SKM-1 treated with dmso at 0.1 percent for 144 hours (cell line): ENCODE measurements around the gene LAPTM5.
A peak's percentile ranks its signal among the peaks of the same experiment; 100 is the strongest.

ENCODE experiments used
- DNase-seq: peaks from one replicate; lab custom pipeline; 2025; ENCODE audit not compliant: unreplicated experiment; lab: John Stamatoyannopoulos, UW

LAPTM5 gene

GRCh38 chr1:30718636-30719405 is 38.8 kb downstream of the LAPTM5 start:
- peak; percentile 96 for DNase-seq

DNA sequence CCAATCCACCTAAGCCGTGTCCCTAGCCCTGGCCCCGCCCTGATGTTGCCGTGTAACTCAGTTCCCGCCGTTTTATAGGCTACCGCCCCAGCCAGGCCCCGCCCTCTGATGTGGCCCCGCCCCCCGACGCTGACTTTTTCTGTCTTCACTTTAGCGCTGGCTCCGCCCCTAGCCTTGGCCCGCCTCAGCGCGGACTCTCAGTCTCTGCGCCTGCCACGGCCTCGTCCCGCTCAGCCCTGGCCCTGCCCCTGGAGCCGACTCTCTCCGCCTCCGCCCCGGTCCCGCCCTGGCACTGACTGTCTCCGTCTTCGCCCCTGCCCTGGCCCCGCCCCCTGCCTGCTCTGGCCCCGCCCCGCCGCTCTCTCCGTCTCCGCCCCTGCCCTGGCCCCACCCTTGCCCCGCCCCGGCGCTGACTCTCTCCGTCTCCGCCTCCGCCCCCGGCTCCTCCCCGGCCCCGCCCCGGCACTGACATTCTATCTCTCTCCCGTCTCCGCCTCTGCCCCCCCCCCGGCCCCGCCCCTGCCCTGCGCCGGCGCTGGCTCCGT is 39.4 kb downstream of the LAPTM5 start:
- peak; percentile 96 for DNase-seq

GRCh38 chr1:30716646-30717045 is 40.9 kb downstream of the LAPTM5 start:
- DNase-seq = no peak

GRCh38 chr1:30715886-30716285 is 41.7 kb downstream of the LAPTM5 start:
- DNase-seq = no peak

DNA sequence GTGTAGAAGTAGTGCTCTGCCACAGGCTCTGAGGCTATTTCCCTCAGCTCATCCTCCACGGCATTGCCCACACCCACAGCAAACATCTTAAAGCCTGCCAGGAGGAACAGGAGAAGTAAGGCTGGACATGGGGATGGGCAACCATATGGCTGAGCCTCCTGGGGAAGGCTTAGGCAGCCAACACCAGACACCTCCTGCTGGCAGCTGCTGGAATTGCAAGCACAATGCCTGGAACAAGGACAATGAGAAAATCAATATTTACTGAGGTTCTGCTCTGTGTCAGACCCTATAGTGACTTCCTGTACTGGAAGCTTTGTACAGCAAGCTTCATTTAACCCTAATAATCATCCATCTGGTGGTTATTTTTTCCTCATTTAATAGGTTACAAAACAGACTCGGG is 42.4 kb downstream of the LAPTM5 start:
- no peak for DNase-seq

DNA sequence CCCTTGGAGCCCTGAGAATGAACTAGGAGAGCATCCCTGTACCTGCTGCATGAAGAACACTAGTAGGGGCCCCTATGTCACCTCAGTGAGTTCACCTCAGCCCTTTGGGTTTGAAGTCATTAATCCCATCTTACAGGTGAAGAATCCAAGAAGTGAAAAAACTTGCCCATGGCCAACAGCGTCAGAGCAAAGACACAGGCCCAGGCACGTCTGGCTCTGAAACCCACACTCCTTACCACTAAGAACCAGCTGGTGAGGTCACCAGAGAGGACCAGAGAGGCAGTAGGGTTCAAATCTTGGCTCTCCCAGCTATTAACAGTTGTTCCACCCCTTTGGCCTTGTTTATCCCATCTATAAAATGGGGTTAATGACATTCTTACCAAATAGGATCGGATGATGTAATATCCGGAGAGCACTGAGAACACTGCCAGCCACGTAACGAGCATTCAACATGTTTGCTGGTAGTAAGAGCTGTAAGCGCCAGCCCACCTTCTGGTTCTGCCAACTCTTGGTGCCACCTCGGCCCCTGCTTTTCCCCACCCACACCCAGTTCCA is 43.0 kb downstream of the LAPTM5 start:
- no peak for DNase-seq

GRCh38 chr1:30714025-30714424 is 43.5 kb downstream of the LAPTM5 start:
- DNase-seq = no peak

- no peak for DNase-seq
These were observed 44.3 kb downstream of the LAPTM5 start for GRCh38 chr1:30713311-30713710.

DNA sequence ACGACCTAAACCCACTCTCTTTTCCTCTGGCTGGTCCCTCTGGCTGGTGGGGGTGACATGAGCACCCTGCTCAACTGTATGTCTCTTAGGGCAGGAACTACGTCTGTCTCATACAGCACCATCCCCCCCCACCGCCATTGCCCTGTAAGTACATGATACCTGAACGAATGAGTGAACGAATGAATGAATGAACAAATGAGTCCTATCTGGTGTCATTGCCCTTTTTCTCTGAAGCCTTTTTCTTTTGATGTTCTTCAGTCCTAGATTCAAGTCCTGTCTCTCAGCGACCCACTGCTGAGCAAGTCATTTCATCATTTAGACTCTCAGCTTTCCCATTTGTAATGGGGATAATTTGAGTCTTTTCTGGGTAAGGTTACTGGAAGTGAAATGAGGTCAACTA is 45.0 kb downstream of the LAPTM5 start:
- DNase-seq = no peak

DNA sequence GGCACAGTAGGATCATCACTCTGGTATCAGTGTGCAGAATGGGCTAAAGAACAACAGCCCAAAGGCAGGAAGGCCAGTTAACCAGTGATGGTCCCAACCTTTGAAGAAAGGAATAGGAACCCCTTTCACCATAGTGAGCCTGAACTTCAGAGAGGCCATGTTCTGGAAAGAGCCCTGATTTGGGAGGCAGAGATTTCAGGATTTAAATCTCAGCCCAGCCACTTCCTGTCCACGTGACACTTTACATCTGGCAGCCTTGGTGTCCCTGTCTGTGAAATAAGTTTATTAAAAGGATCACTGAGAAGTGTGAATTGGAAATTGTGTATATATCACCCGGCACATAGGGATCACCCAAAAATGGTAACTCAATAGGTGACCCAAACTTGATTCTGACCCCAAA is 47.2 kb downstream of the LAPTM5 start:
- DNase-seq = no peak

GRCh38 chr1:30708361-30708728 is 49.2 kb downstream of the LAPTM5 start:
- no peak for DNase-seq

DNA sequence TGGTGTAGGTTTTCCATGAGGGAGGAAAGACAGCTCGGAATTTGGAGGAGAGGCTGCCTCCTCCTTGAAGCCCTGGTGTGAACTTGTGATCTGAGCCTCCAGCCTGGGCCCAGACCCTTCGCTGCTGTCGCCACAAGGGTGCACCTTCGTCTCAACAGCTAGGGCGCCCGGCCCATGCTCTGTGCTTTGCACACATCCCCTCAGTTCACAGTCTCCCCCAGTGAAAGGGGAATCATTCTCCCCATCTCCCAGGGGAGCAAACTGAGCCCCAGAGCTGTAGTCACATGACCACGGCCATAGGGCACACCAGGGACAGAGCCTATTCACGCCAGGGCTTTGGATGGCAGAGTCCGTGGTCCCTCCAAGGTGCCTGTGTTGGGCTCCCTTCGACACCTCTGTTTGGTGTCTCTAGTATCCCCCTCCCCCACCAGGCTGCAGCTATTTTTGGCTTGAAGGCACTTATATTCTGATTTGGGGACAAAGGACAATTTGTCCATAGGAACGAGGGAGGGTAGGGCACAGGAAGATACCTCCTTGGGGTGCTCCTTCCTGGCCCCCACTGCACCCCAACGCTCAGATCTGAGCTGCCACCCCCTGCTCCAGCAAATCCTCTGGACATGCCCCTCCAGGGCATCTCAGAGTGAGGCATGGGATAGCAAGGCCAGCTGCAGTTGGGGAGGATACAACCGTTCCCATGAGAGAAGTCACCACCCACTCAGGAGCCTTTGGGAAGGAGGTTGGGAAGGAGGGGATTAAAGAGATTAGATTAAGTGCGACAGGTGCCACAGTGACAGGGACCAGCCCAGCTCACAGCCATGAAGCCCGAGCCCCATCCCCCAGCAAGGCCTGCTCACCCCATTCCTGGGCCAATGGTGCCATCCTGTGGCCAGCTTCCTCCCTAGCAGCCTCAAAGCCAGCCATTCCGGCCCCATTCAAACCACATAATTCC is 49.9 kb downstream of the LAPTM5 start:
- DNase-seq = peak; percentile 44

DNA sequence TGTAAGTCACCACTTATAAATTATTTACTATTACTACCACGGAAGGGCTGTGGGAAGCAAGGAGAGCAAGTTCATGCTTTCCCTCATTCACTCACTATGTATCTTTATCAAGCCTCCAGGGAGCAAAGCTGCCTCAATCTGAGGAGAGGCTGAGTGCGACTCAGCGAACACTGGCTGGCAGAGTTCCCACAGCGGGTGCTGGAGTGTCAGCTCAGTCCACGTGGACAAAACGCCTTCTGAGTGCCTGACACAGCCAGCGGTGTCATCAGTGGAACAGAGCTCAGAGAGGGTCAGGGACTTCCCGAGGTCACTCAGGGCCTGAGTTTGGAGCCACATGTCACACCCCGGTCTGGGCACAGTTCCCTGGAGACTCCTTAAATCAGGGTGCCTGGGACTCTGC is 51.0 kb downstream of the LAPTM5 start:
- no peak for DNase-seq

DNA sequence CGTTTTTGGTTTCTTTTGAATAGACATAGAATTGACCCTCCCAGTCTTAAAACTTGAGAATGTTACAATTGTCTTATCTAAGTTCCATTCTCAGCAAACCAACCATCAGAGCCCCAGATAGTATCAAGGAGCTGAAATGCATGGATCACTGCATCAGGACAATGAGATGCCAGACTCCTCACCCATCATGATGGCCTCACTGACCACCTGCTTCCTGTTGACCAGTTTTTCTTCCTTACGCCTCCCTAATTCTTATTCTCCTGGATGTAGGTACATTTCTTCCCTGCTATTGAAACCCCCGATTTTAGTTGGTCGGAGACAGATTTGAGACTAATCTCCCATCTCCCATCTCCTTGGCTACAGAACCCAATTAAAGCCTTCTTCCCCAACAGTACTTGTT is 51.9 kb downstream of the LAPTM5 start:
- DNase-seq = no peak

DNA sequence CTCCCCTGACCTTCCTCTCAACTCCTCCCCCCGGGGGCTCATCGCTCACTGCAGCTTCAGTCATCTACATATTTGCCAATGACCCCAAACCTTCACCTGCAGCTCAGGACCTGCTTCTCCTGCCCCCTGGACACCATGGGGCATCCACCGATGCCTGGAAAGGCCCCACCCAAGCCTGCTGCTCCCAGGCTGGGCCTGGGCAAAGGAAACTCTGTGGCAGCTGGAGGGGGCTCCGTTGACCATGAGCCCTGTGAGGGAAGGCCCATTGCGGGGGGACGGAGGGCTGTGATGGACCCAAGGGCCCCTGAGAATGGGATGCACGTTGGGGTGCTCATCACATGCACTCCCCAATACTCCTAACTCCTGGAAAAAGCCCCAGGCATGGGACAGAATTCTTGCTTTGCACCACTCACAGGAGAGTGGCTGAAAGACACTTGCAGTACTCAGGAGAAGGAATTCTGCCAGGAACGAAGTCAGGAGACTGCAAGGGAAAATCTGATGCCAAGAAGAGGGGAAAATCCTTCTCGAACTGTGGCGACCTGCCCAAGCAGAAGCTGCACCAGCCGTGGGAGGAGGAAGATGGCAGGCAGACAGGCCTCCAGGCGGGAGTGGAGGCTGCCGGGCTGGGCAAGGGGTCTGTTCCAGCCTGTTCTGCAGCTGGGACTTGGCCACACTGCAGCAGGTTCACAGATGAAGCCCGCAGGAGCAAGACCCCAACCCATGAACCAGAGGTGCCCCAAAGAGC is 52.6 kb downstream of the LAPTM5 start:
- DNase-seq = no peak

- no peak for DNase-seq
These were observed 53.3 kb downstream of the LAPTM5 start for GRCh38 chr1:30704271-30704670.

- no peak for DNase-seq
These were observed 54.8 kb downstream of the LAPTM5 start for GRCh38 chr1:30702823-30703222.

DNA sequence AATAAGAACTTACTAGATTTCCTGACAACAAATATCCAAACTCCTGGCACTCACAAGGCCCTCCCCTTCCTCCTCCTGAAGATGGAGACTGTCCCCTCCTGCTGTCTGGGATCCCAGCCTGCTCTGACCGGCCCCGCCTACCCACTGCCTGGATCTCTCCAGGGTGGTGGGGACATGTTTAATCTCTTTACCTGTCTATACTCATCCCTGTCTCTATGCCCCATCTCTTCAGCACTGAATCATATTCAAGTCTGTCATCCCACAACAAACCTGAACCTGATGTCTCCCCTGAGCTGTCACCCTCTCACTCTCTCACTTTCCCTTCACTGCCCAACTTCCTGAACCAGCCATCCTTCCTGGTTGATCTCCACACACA is 56.3 kb downstream of the LAPTM5 start:
- DNase-seq = no peak

GRCh38 chr1:30700528-30701257 is 56.9 kb downstream of the LAPTM5 start:
- DNase-seq = no peak

DNA sequence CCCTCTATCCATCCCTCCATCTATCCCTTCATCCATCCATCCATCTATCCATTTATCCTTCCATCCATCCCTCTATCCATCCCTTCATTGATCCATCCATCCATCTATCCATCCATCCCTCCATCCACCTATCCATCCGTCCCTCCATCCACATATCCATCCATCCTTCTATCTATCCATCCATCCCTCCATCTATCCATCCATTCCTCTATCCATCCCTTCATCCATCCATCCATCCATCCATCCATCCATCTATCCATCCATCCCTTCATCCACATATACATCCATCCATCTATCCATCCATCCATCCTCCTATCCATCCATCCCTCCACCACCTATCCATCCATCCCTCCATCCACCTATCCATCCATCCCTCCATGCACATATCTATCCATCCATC is 57.8 kb downstream of the LAPTM5 start:
- DNase-seq = no peak
